HFFc6 (cell line): ENCODE results near the gene ACOT7. TPM values are rescaled to one million over a fixed set of nuclear protein-coding genes. Genes with fewer than 3 reads are reported as not detected.

Experiments
- DNase-seq: peaks from one replicate; pipeline ENCODE4 v3.0.0-alpha.2; 2018
- H3K27ac Mint-ChIP-seq: 2 replicates; pipeline ENCODE4 v1.8.0; 2020; ENCODE audit warnings: mild to moderate bottlenecking, mixed read lengths
- H3K27me3 Mint-ChIP-seq: 2 replicates; pipeline ENCODE4 v1.8.0; 2021; ENCODE audit warnings: mild to moderate bottlenecking, moderate library complexity, mixed read lengths; ENCODE audit not compliant: insufficient read depth
- H3K36me3 Mint-ChIP-seq: 2 replicates; pipeline ENCODE4 v1.8.0; 2021; ENCODE audit warnings: low read depth, mixed read lengths
- H3K4me1 Mint-ChIP-seq: 2 replicates; pipeline ENCODE4 v1.8.0; 2020; ENCODE audit warnings: low read depth, mixed read lengths
- H3K4me3 Mint-ChIP-seq: 2 replicates; pipeline ENCODE4 v1.8.0; 2020; ENCODE audit warnings: mild to moderate bottlenecking, moderate library complexity, mixed read lengths
- H3K9me3 Mint-ChIP-seq: 2 replicates; pipeline ENCODE4 v1.8.0; 2020; ENCODE audit warnings: mild to moderate bottlenecking, mixed read lengths
- total RNA-seq, 6 experiments: library from RNA; stranded (reverse); fragmentation: NEBNext Ultra II Directional; extraction: Animal tissue kit (Norgen Biotek cat#: 25700); gene quantifications; 2 replicates in 1 of 6; 3 replicates in 5 of 6; pipeline ENCODE4 v1.2.3, GENCODE V29; 2021
- TF ChIP-seq, protein P1 (sequence below): fragments of 200-600 bp; sonication (generic); IDR thresholded peaks from 2 replicates; pipeline ENCODE4 v1.5.0; 2021; ENCODE audit warnings: antibody characterized with exemption, mild to moderate bottlenecking

The ACOT7 gene
- total RNA-seq, 6 experiments from 2014 or later, result 103 to 125 (median 111) TPM

DNA sequence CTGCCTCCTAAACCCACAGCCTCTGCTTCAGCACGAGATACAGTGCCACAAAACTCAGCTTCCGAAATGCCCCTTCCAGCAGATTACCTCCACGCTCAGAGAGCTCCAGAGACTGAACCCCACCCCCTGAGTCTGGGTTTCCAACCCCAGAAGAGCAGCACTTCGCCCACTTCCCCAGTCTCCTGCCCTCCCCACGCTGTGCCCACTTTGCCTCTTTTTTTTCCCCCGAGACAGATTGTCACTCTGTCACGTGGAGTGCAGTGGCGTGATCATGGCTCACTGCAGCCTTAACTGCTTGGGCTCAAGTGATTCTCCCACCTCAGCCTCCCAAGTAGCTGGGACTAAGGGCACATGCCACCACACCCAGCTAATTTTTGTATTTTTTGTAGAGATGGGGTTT, 167.9 kb downstream of the ACOT7 start:
- H3K9me3 Mint-ChIP-seq, result no peaks in the 10 kb centered on the region
- no peak for DNase-seq
- no peak overlapping the region for H3K27ac Mint-ChIP-seq
- 0 out of 2 replicates have a peak, but pooled peaks cover 12% of the 10 kb centered on the region for H3K4me1 Mint-ChIP-seq
- no peaks in the 10 kb centered on the region for H3K27me3 Mint-ChIP-seq
- H3K36me3 Mint-ChIP-seq, result peaks cover 38% of the 10 kb centered on the region
- H3K4me3 Mint-ChIP-seq, result no peak overlapping the region
- TF ChIP-seq, protein P1, sequence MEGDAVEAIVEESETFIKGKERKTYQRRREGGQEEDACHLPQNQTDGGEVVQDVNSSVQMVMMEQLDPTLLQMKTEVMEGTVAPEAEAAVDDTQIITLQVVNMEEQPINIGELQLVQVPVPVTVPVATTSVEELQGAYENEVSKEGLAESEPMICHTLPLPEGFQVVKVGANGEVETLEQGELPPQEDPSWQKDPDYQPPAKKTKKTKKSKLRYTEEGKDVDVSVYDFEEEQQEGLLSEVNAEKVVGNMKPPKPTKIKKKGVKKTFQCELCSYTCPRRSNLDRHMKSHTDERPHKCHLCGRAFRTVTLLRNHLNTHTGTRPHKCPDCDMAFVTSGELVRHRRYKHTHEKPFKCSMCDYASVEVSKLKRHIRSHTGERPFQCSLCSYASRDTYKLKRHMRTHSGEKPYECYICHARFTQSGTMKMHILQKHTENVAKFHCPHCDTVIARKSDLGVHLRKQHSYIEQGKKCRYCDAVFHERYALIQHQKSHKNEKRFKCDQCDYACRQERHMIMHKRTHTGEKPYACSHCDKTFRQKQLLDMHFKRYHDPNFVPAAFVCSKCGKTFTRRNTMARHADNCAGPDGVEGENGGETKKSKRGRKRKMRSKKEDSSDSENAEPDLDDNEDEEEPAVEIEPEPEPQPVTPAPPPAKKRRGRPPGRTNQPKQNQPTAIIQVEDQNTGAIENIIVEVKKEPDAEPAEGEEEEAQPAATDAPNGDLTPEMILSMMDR, result no peak

GRCh38 chr1:6224718-6225117, 168.8 kb downstream of the ACOT7 start:
- TF ChIP-seq, protein P1, result no peak
- H3K4me1 Mint-ChIP-seq, result 0 out of 2 replicates have a peak, but pooled peaks cover 12% of the 10 kb centered on the region
- peaks cover 38% of the 10 kb centered on the region for H3K36me3 Mint-ChIP-seq
- no peaks in the 10 kb centered on the region for H3K27me3 Mint-ChIP-seq
- H3K4me3 Mint-ChIP-seq, result no peak overlapping the region
- no peak for DNase-seq
- H3K27ac Mint-ChIP-seq, result no peak overlapping the region
- no peaks in the 10 kb centered on the region for H3K9me3 Mint-ChIP-seq

DNA sequence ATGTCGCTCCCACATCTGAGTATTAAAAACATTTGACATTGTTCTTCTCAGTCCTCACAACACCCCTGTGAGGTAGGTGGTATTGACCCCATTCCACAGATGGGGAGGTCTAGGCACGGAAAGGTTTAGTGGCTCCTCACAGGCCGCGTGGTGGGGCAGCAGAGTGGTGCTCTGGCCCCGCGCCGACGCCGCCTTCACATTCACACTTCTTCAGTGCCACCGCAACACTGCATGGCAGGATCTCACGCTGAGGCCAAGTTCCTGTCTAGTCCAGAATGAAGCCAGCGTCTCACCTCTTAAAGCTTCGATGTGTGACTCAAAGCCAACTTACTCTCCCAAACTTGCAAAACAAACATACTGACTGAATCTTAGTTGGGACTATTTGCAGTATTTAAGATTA, 169.9 kb downstream of the ACOT7 start:
- peaks cover 38% of the 10 kb centered on the region for H3K36me3 Mint-ChIP-seq
- no peak for DNase-seq
- H3K27ac Mint-ChIP-seq, result no peak overlapping the region
- no peak overlapping the region for H3K4me3 Mint-ChIP-seq
- H3K4me1 Mint-ChIP-seq, result 0 out of 2 replicates have a peak, but pooled peaks cover 12% of the 10 kb centered on the region
- no peaks in the 10 kb centered on the region for H3K27me3 Mint-ChIP-seq
- H3K9me3 Mint-ChIP-seq, result no peaks in the 10 kb centered on the region
- TF ChIP-seq, protein P1, result no peak

DNA sequence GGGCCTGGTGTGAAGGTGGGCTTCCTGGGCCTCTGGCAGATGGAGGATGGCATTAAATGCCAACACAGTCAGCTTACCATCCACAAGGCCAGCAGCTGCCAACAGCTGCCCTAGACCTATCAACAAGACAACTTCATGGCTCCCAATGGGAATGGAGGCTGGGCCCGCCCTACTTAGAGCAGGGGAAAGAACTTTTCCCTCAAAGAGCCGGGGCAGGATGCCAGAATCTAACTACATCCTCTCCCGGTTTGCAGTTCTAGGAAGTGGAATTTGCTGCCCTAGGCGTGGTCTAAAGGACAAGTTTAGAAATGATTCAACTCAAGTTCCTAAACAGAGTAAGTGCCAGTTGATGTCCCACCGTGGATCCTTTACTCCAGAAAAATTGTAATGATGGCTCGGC, 170.9 kb downstream of the ACOT7 start:
- Mint-ChIP-seq H3K27ac (no peak overlapping the region; the same call in 1 of the 2 replicates), H3K4me3 (no peak overlapping the region), H3K36me3 (peaks cover 38% of the 10 kb centered on the region), H3K4me1 (0 out of 2 replicates have a peak, but pooled peaks cover 12% of the 10 kb centered on the region), H3K27me3 (no peaks in the 10 kb centered on the region; the same call in 1 of the 2 replicates), H3K9me3 (no peaks in the 10 kb centered on the region)
- DNase-seq, result peak; percentile 18
- TF ChIP-seq, protein P1, result no peak

GRCh38 chr1:6221210-6221784, 172.3 kb downstream of the ACOT7 start:
- no peak overlapping the region for H3K27ac Mint-ChIP-seq
- no peaks in the 10 kb centered on the region; the same call in 1 of the 2 replicates for H3K27me3 Mint-ChIP-seq
- no peaks in the 10 kb centered on the region for H3K9me3 Mint-ChIP-seq
- H3K4me3 Mint-ChIP-seq, result no peak overlapping the region
- DNase-seq, result no peak
- peaks cover 29% of the 10 kb centered on the region for H3K36me3 Mint-ChIP-seq
- TF ChIP-seq, protein P1, result no peak
- 0 out of 2 replicates have a peak, but pooled peaks cover 12% of the 10 kb centered on the region for H3K4me1 Mint-ChIP-seq
